B cell (primary cell): Measurements from ENCODE around the gene PLEKHG2. TPM values are rescaled to one million over a fixed set of nuclear protein-coding genes. Genes with fewer than 3 reads are reported as not detected.

ENCODE experiments used
- ATAC-seq: fragments of 200-7000 bp; cut with Tn5 transposase; one replicate; pipeline ENCODE4 v1.10.0; 2021; ENCODE audit warnings: low read depth, mild to moderate bottlenecking, moderate number of reproducible peaks, moderate library complexity
- CTCF ChIA-PET: fragments of 350-600 bp; sonication (Branson Sonifier 250); formaldehyde crosslinking; loops from one replicate; lab custom pipeline; 2021; ENCODE audit warnings: antibody characterized with exemption, inconsistent platforms; lab: Charles Lee
- POLR2A ChIA-PET: fragments of 350-600 bp; sonication (Branson Sonifier 250); formaldehyde crosslinking; loops from one replicate; lab custom pipeline; 2021; ENCODE audit warnings: antibody characterized with exemption; lab: Charles Lee
- DNase-seq: peaks from one replicate; pipeline ENCODE4 v3.0.0; 2013
- H2AFZ ChIP-seq: 2 replicates; pipeline ENCODE4 v1.6.1; 2012; ENCODE audit warnings: mild to moderate bottlenecking, low read depth, low read length; ENCODE audit not compliant: insufficient read depth, poor library complexity, severe bottlenecking
- H3K27ac ChIP-seq, 2 donors: 1 replicate in 1 of 2; 2 replicates in 1 of 2; pipeline ENCODE4 v1.5.1; 2012 to 2013; ENCODE audit warnings: low read length in 2 of 2, mild to moderate bottlenecking in 2 of 2, moderate library complexity in 1 of 2
- H3K27me3 ChIP-seq, 4 experiments: fragments of 200-600 bp in 1 of 4; sonication (generic) in 1 of 4; replicated peaks in 1 of 4; 1 replicate in 2 of 4; 2 replicates in 2 of 4; pipeline versions ENCODE4 v1.6.1 to v1.7.0; 2013 to 2016; ENCODE audit warnings: low read length in 3 of 4, mild to moderate bottlenecking in 2 of 4, mixed read lengths in 1 of 4, moderate library complexity in 1 of 4; ENCODE audit not compliant: insufficient read depth in 4 of 4, control insufficient read depth in 3 of 4; ENCODE audit errors: control extremely low read depth in 1 of 4
- H3K36me3 ChIP-seq, 2 experiments: replicated peaks in 1 of 2; 1 replicate in 1 of 2; 2 replicates in 1 of 2; pipeline versions ENCODE4 v1.6.1 to v1.7.1; 2013; ENCODE audit warnings: low read length in 1 of 2; ENCODE audit not compliant: insufficient read depth in 2 of 2, control insufficient read depth in 1 of 2; ENCODE audit errors: control extremely low read depth in 1 of 2, extremely low read depth in 1 of 2
- H3K4me1 ChIP-seq, 2 donors: fragments of 200-600 bp in 1 of 2; sonication (generic) in 1 of 2; 1 replicate in 1 of 2; 2 replicates in 1 of 2; pipeline versions ENCODE4 v1.5.1 to v1.6.1; 2013 to 2017; ENCODE audit warnings: low read length in 2 of 2; ENCODE audit not compliant: control insufficient read depth in 2 of 2, insufficient read depth in 2 of 2
- H3K4me2 ChIP-seq: replicated peaks from 2 replicates; pipeline ENCODE3; 2012; ENCODE audit warnings: mild to moderate bottlenecking, low read depth, low read length; ENCODE audit not compliant: poor library complexity, severe bottlenecking
- H3K4me3 ChIP-seq, 5 experiments: fragments of 200-600 bp in 1 of 5; sonication (generic) in 1 of 5; 1 replicate in 3 of 5; 2 replicates in 2 of 5; pipeline versions ENCODE4 v1.5.1 to v1.7.0; 2011 to 2016; ENCODE audit warnings: low read length in 4 of 5, mild to moderate bottlenecking in 4 of 5, low read depth in 2 of 5, control low read depth in 1 of 5, moderate library complexity in 1 of 5; ENCODE audit not compliant: insufficient read depth in 1 of 5; ENCODE audit errors: control extremely low read depth in 1 of 5, extremely low read depth in 1 of 5
- H3K79me2 ChIP-seq: fragments of 200-600 bp; sonication (generic); one replicate; pipeline ENCODE4 v1.6.0; 2016; ENCODE audit warnings: low read length; ENCODE audit not compliant: control insufficient read depth, insufficient read depth
- H3K9ac ChIP-seq: fragments of 200-600 bp; sonication (generic); 2 replicates; pipeline ENCODE4 v1.6.1; 2017; ENCODE audit warnings: mild to moderate bottlenecking, low read length, moderate library complexity
- H3K9me3 ChIP-seq, 3 donors: one replicate each; pipeline versions ENCODE4 v1.6.1 to v1.7.1; 2013; ENCODE audit warnings: low read length in 2 of 3; ENCODE audit not compliant: control insufficient read depth in 2 of 3, insufficient read depth in 1 of 3; ENCODE audit errors: control extremely low read depth in 1 of 3
- H4K20me1 ChIP-seq: 2 replicates; pipeline ENCODE4 v1.6.0; 2012; ENCODE audit warnings: mild to moderate bottlenecking, low read length; ENCODE audit not compliant: insufficient read depth, control insufficient read depth, poor library complexity, severe bottlenecking
- H3K27ac Mint-ChIP-seq: one replicate; pipeline ENCODE4 v1.8.0; 2021; ENCODE audit warnings: mixed read lengths
- H3K27me3 Mint-ChIP-seq: one replicate; pipeline ENCODE4 v1.8.0; 2021; ENCODE audit warnings: mixed read lengths
- H3K4me1 Mint-ChIP-seq: one replicate; pipeline ENCODE4 v1.8.0; 2021; ENCODE audit warnings: mixed read lengths
- H3K4me3 Mint-ChIP-seq: one replicate; pipeline ENCODE4 v1.8.0; 2021; ENCODE audit warnings: mixed read lengths
- H3K9me3 Mint-ChIP-seq: one replicate; pipeline ENCODE4 v1.8.0; 2022; ENCODE audit warnings: mixed read lengths; ENCODE audit not compliant: insufficient read depth
- CTCF ChIP-seq: fragments of 200-600 bp; IDR thresholded peaks from one replicate; pipeline ENCODE4 v1.8.0; 2022; ENCODE audit warnings: antibody characterized with exemption, mild to moderate bottlenecking
- EZH2 ChIP-seq: IDR thresholded peaks from 2 replicates; pipeline ENCODE4 v1.6.1; 2012; ENCODE audit warnings: borderline replicate concordance, low read depth, mild to moderate bottlenecking, moderate library complexity, low read length; ENCODE audit not compliant: insufficient read depth, poor library complexity, severe bottlenecking
- WGBS: methylation state at CpG from one replicate; pipeline ENCODE4 v1.1.5; 2013; ENCODE audit warnings: missing lambda C conversion rate; ENCODE audit not compliant: insufficient coverage; 5-methylcytosine and 5-hydroxymethylcytosine counted together
- intact Hi-C: fragments of 100-400 bp; cut with micrococcal nuclease; formaldehyde crosslinking; loops from one replicate; pipeline ENCODE4 v1.10.0; 2022
- polyA plus RNA-seq: library from polyadenylated mRNA; depleted of rRNA; stranded (reverse); fragments of >200 nt; gene quantifications from 2 replicates; pipeline ENCODE4 v1.2.3, GENCODE V29; 2012
- total RNA-seq, 2 donors: library from RNA; stranded (reverse); fragments of 120-200 nt in 1 of 2; gene quantifications; 1 replicate in 1 of 2; 2 replicates in 1 of 2; pipeline versions ENCODE4 v1.2.3 to v1.2.4, GENCODE V29; 2013 to 2022

PLEKHG2 gene
- total and polyA plus RNA-seq, 2 donors (not counting 1 experiment from before 2014, with no cell fraction given) = 27.0 to 167 TPM

- DNase-seq (no peak), ATAC-seq (no peak)
- no peaks in the 10 kb centered on the region for H3K4me1 Mint-ChIP-seq
- H3K9me3 ChIP-seq = no peaks in the 10 kb centered on the region
- no peaks in the 10 kb centered on the region for H3K4me1 ChIP-seq
- no peaks in the 10 kb centered on the region for H3K27me3 ChIP-seq
- H3K4me2 ChIP-seq = no peak overlapping the region
- peaks cover 61% of the 10 kb centered on the region for H4K20me1 ChIP-seq
- no peak overlapping the region for H3K9ac ChIP-seq
- H3K27me3 Mint-ChIP-seq = no peaks in the 10 kb centered on the region
- TF ChIP-seq EZH2 (no peak), CTCF (no peak)
- no peak overlapping the region for H3K4me3 ChIP-seq
- H3K79me2 ChIP-seq = peaks cover 27% of the 10 kb centered on the region
- 94% methylated on average over 7 of the region's 7 CpGs for WGBS
- CTCF ChIA-PET = interaction anchor here (1.0 to 2.4 kb wide), 3 partner anchors 9 to 27 kb away, joined by 3 to 6 read pairs (median 3); no protein-coding TSS in a partner anchor
- intact Hi-C loops = no loop called here
- H3K9me3 Mint-ChIP-seq = no peaks in the 10 kb centered on the region
- peaks cover 17 to 94% of the 10 kb centered on the region in 2 experiments for H3K36me3 ChIP-seq
- no peak overlapping the region for H2AFZ ChIP-seq
- POLR2A ChIA-PET = interaction anchor here (0.7 kb wide), 1 partner anchor 33 kb away, joined by 3 read pairs; no protein-coding TSS in a partner anchor
- no peak overlapping the region for H3K27ac ChIP-seq
- H3K27ac Mint-ChIP-seq = no peak overlapping the region
- no peak overlapping the region for H3K4me3 Mint-ChIP-seq
Measured at GRCh38 chr19:39467941-39468340, 55.5 kb downstream of the PLEKHG2 start.

DNA sequence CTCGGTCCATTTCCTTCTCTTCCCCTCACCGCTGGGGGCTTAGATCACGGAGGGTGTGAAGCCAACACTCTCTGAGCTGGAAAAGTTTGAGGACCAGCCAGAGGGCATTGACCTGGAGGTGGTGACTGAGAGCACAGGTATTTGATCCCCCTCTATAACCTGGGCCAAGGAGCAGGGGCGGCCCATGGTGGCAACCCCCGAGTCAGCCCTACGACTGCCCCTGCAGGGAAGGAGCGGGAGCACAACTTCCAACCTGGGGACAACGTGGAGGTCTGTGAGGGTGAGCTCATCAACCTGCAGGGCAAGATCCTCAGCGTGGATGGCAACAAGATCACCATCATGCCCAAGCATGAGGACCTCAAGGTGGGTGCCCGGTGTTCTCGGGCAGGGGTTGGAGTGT is 56.6 kb downstream of the PLEKHG2 start:
- CTCF ChIA-PET = no interaction called here
- no peak overlapping the region for H3K9ac ChIP-seq
- Mint-ChIP-seq H3K4me1 (peaks cover under 1% of the 10 kb centered on the region), H3K4me3 (no peak overlapping the region), H3K9me3 (no peaks in the 10 kb centered on the region), H3K27me3 (no peaks in the 10 kb centered on the region), H3K27ac (no peak overlapping the region)
- H2AFZ ChIP-seq = no peak overlapping the region
- intact Hi-C loops = no loop called here
- H3K27ac ChIP-seq = no peak overlapping the region
- no peaks in the 10 kb centered on the region for H3K4me1 ChIP-seq
- H4K20me1 ChIP-seq = peaks cover 59% of the 10 kb centered on the region
- H3K9me3 ChIP-seq = no peaks in the 10 kb centered on the region
- 95% methylated on average over 9 of the region's 11 CpGs for WGBS
- no peak overlapping the region for H3K4me2 ChIP-seq
- H3K79me2 ChIP-seq = peaks cover 20% of the 10 kb centered on the region
- H3K27me3 ChIP-seq = no peaks in the 10 kb centered on the region
- H3K36me3 ChIP-seq = peaks cover 14 to 97% of the 10 kb centered on the region in 2 experiments
- ATAC-seq (no peak), DNase-seq (no peak)
- POLR2A ChIA-PET = no interaction called here
- no peak overlapping the region for H3K4me3 ChIP-seq
- TF ChIP-seq EZH2 (no peak), CTCF (no peak)
